ENCODE measurements around the gene JAG2. TPM values are rescaled to one million over a fixed set of nuclear protein-coding genes. Genes with fewer than 3 reads are reported as not detected.

The JAG2 gene
- total RNA-seq, 3 donors from 2014 or later (not counting 1 experiment from before 2014, with no cell fraction given), result 3.5 to 6.6 (median 6.1) TPM

- ATAC-seq (no peak), DNase-seq (no peak)
- H3K36me3 ChIP-seq (ENCODE audit: control insufficient read depth, insufficient read depth, low read length), result no peaks in the 10 kb centered on the region
- H3K9me3 ChIP-seq (ENCODE audit: control insufficient read depth, insufficient read depth, low read length), result no peaks in the 10 kb centered on the region
- H3K27ac ChIP-seq (ENCODE audit: low read length), result no peak overlapping the region
- Mint-ChIP-seq H3K4me3 (no peak overlapping the region), H3K4me1 (no peaks in the 10 kb centered on the region), H3K27me3 (ENCODE audit: low read depth in 2 of 2) (no peaks in the 10 kb centered on the region), H3K36me3 (no peaks in the 10 kb centered on the region), H3K27ac (no peak overlapping the region), H3K9me3 (no peaks in the 10 kb centered on the region)
- TF ChIP-seq CTCF (IDR thresholded peaks at IDR 0.05), result no peak
- H3K4me3 ChIP-seq (ENCODE audit: low read length), result no peak overlapping the region
- 89% methylated on average over 17 of the region's 18 CpGs for WGBS (ENCODE audit: insufficient coverage)
- intact Hi-C loops (cut with micrococcal nuclease), result no loop called here
- H3K4me1 ChIP-seq (ENCODE audit: control insufficient read depth, insufficient read depth, low read length), result peaks cover 6% of the 10 kb centered on the region
- no peaks in the 10 kb centered on the region for H3K27me3 ChIP-seq (ENCODE audit: control insufficient read depth, insufficient read depth, low read length)
These were observed 19.3 kb downstream of the JAG2 start for GRCh38 chr14:105149146-105149781.

- Histone ChIP-seq H3K4me1 (ENCODE audit: control insufficient read depth, insufficient read depth, low read length) (peaks cover 6% of the 10 kb centered on the region), H3K27me3 (ENCODE audit: control insufficient read depth, insufficient read depth, low read length) (no peaks in the 10 kb centered on the region), H3K9me3 (ENCODE audit: control insufficient read depth, insufficient read depth, low read length) (no peaks in the 10 kb centered on the region), H3K4me3 (ENCODE audit: low read length) (no peak overlapping the region), H3K36me3 (ENCODE audit: control insufficient read depth, insufficient read depth, low read length) (no peaks in the 10 kb centered on the region), H3K27ac (ENCODE audit: low read length) (no peak overlapping the region)
- TF ChIP-seq CTCF (IDR thresholded peaks at IDR 0.05), result no peak
- ATAC-seq (no peak), DNase-seq (no peak)
- Mint-ChIP-seq H3K27ac (no peak overlapping the region), H3K9me3 (no peaks in the 10 kb centered on the region), H3K36me3 (no peaks in the 10 kb centered on the region), H3K27me3 (ENCODE audit: low read depth in 2 of 2) (no peaks in the 10 kb centered on the region), H3K4me3 (no peak overlapping the region), H3K4me1 (no peaks in the 10 kb centered on the region)
- WGBS (ENCODE audit: insufficient coverage), result 94% methylated on average over 27 of the region's 27 CpGs
- intact Hi-C loops (cut with micrococcal nuclease), result no loop called here
These were observed 19.9 kb downstream of the JAG2 start for GRCh38 chr14:105148604-105149145.

- WGBS (ENCODE audit: insufficient coverage), result 94% methylated on average over 57 of the region's 62 CpGs
- ATAC-seq (no peak), DNase-seq (no peak)
- Histone ChIP-seq H3K36me3 (ENCODE audit: control insufficient read depth, insufficient read depth, low read length) (no peaks in the 10 kb centered on the region), H3K9me3 (ENCODE audit: control insufficient read depth, insufficient read depth, low read length) (no peaks in the 10 kb centered on the region), H3K4me3 (ENCODE audit: low read length) (no peak overlapping the region), H3K27me3 (ENCODE audit: control insufficient read depth, insufficient read depth, low read length) (no peaks in the 10 kb centered on the region), H3K27ac (ENCODE audit: low read length) (no peak overlapping the region), H3K4me1 (ENCODE audit: control insufficient read depth, insufficient read depth, low read length) (no peaks in the 10 kb centered on the region)
- no peak for TF ChIP-seq CTCF (IDR thresholded peaks at IDR 0.05)
- Mint-ChIP-seq H3K27ac (no peak overlapping the region), H3K27me3 (ENCODE audit: low read depth in 2 of 2) (no peaks in the 10 kb centered on the region), H3K9me3 (no peaks in the 10 kb centered on the region), H3K4me3 (no peak overlapping the region), H3K36me3 (no peaks in the 10 kb centered on the region), H3K4me1 (no peaks in the 10 kb centered on the region)
- intact Hi-C loops (cut with micrococcal nuclease), result no loop called here
These were observed 20.6 kb downstream of the JAG2 start for GRCh38 chr14:105147671-105148603.

Data from natural killer cell (primary cell).